AG09309 (cell line): Measurements from ENCODE around the gene INTS12.

Experiments used
- DNase-seq: peaks from one replicate; pipeline ENCODE4 v3.0.0-alpha.2; 2010; ENCODE audit warnings: low read depth
- H3K4me3 ChIP-seq: 2 replicates; pipeline ENCODE4 v1.5.1; 2011; ENCODE audit warnings: mild to moderate bottlenecking, low read depth, low read length, moderate library complexity; ENCODE audit not compliant: control insufficient read depth
- CTCF ChIP-seq: IDR thresholded peaks from 2 replicates; pipeline ENCODE4 v1.5.1; 2011; ENCODE audit warnings: mild to moderate bottlenecking, low read depth, low read length, inconsistent platforms; ENCODE audit not compliant: insufficient read depth, control insufficient read depth; ENCODE audit errors: missing control alignments

INTS12 gene

GRCh38 chr4:105650190-105650589 is 58.3 kb downstream of the INTS12 start:
- DNase-seq: no peak
- TF ChIP-seq CTCF: no peak
- no peak overlapping the region for H3K4me3 ChIP-seq

- no peak for TF ChIP-seq CTCF
- DNase-seq: no peak
- no peak overlapping the region for H3K4me3 ChIP-seq
These were observed 63.0 kb downstream of the INTS12 start for GRCh38 chr4:105645440-105645839.

- no peak for TF ChIP-seq CTCF
- no peak for DNase-seq
- no peak overlapping the region for H3K4me3 ChIP-seq
These were observed 64.2 kb downstream of the INTS12 start for GRCh38 chr4:105644257-105644656.

- no peak for TF ChIP-seq CTCF
- no peak overlapping the region for H3K4me3 ChIP-seq
- no peak for DNase-seq
These were observed 66.6 kb downstream of the INTS12 start for GRCh38 chr4:105641845-105642244.

GRCh38 chr4:105637408-105638176 is 70.9 kb downstream of the INTS12 start:
- H3K4me3 ChIP-seq: no peak overlapping the region
- no peak for TF ChIP-seq CTCF
- DNase-seq: no peak

- TF ChIP-seq CTCF: no peak
- no peak overlapping the region for H3K4me3 ChIP-seq
- DNase-seq: no peak
These were observed 73.9 kb downstream of the INTS12 start for GRCh38 chr4:105634402-105635080.
